Keratinocyte (primary cell): ENCODE data around the gene CDKAL1. TPM values are rescaled to one million over a fixed set of nuclear protein-coding genes. Genes with fewer than 3 reads are reported as not detected.

Source experiments
- DNase-seq: peaks from one replicate; pipeline ENCODE4 v3.0.0-alpha.2; 2011; ENCODE audit warnings: low read depth, missing footprints, low spot score
- FAIRE-seq: peaks from 2 replicates; lab custom pipeline; 2011; peaks lifted over from hg19 to GRCh38; lab: Jason Lieb, UNC
- H2AFZ ChIP-seq: 2 replicates; pipeline ENCODE4 v1.6.0; 2012; ENCODE audit warnings: low read length, control low read depth, inconsistent platforms; ENCODE audit not compliant: control insufficient read depth
- H3K27ac ChIP-seq: 2 replicates; pipeline ENCODE4 v1.5.1; 2011; ENCODE audit warnings: low read length; ENCODE audit not compliant: control insufficient read depth, insufficient read depth
- H3K27me3 ChIP-seq: 3 replicates; pipeline ENCODE4 v1.6.0; 2011; ENCODE audit warnings: low read length; ENCODE audit not compliant: control insufficient read depth, insufficient read depth; ENCODE audit errors: extremely low read depth
- H3K36me3 ChIP-seq, 2 experiments: 2 replicates in 1 of 2; 3 replicates in 1 of 2; pipeline ENCODE4 v1.5.1; 2011; ENCODE audit warnings: low read length in 2 of 2, mild to moderate bottlenecking in 1 of 2; ENCODE audit not compliant: control insufficient read depth in 2 of 2, insufficient read depth in 2 of 2; ENCODE audit errors: extremely low read depth in 1 of 2
- H3K4me1 ChIP-seq: 3 replicates; pipeline ENCODE4 v1.5.1; 2011; ENCODE audit warnings: low read length; ENCODE audit not compliant: control insufficient read depth, insufficient read depth; ENCODE audit errors: extremely low read depth
- H3K4me2 ChIP-seq: 3 replicates; pipeline ENCODE4 v1.6.0; 2011; ENCODE audit warnings: low read depth, low read length; ENCODE audit not compliant: control insufficient read depth, insufficient read depth; ENCODE audit errors: extremely low read depth
- H3K4me3 ChIP-seq, 3 experiments: fragments of 200-600 bp in 1 of 3; sonication (generic) in 1 of 3; 2 replicates in 2 of 3; 3 replicates in 1 of 3; pipeline ENCODE4 v1.5.1; 2011 to 2016; ENCODE audit warnings: low read length in 3 of 3, mild to moderate bottlenecking in 3 of 3, control low read depth in 2 of 3, inconsistent platforms in 1 of 3, low read depth in 1 of 3, mixed read lengths in 1 of 3, mixed run types in 1 of 3, moderate library complexity in 1 of 3; ENCODE audit not compliant: control insufficient read depth in 2 of 3, insufficient read depth in 2 of 3; ENCODE audit errors: extremely low read depth in 1 of 3
- H3K79me2 ChIP-seq: 2 replicates; pipeline ENCODE4 v1.6.0; 2012; ENCODE audit warnings: low read length; ENCODE audit not compliant: control insufficient read depth, insufficient read depth
- H3K9ac ChIP-seq: 3 replicates; pipeline ENCODE4 v1.6.0; 2011; ENCODE audit warnings: low read length; ENCODE audit not compliant: control insufficient read depth, insufficient read depth; ENCODE audit errors: extremely low read depth
- H3K9me1 ChIP-seq: 3 replicates; pipeline ENCODE4 v1.6.0; 2011; ENCODE audit warnings: low read length; ENCODE audit not compliant: control insufficient read depth, insufficient read depth; ENCODE audit errors: extremely low read depth
- H3K9me3 ChIP-seq: 2 replicates; pipeline ENCODE4 v1.5.1; 2012; ENCODE audit warnings: low read depth, low read length; ENCODE audit not compliant: control insufficient read depth
- H4K20me1 ChIP-seq: 3 replicates; pipeline ENCODE4 v1.6.0; 2011; ENCODE audit warnings: low read length; ENCODE audit not compliant: control insufficient read depth, insufficient read depth; ENCODE audit errors: extremely low read depth
- CTCF ChIP-seq, 3 experiments: IDR thresholded peaks in 1 of 3; conservative IDR thresholded peaks in 1 of 3; optimal IDR thresholded peaks in 1 of 3; 2 replicates in 2 of 3; 3 replicates in 1 of 3; pipeline versions ENCODE3 to v1.5.1; 2011; ENCODE audit warnings: low read length in 3 of 3, mild to moderate bottlenecking in 3 of 3, moderate library complexity in 2 of 3, control low read depth in 1 of 3, inconsistent platforms in 1 of 3; ENCODE audit not compliant: insufficient read depth in 2 of 3; ENCODE audit errors: extremely low read depth in 1 of 3
- EZH2 ChIP-seq: IDR thresholded peaks from one replicate; pipeline ENCODE4 v1.6.1; 2012; ENCODE audit warnings: inconsistent platforms, mild to moderate bottlenecking, low read length, moderate library complexity
- dilution Hi-C: fragments of 300-500 bp; cut with MboI; formaldehyde crosslinking; loops from one replicate; pipeline ENCODE4 v1.7.0; 2020; ENCODE audit warnings: low sequenced_read_pairs; ENCODE audit not compliant: extremely low pct_ligation_motif_present
- polyA plus RNA-seq, 5 experiments: library from polyadenylated mRNA; depleted of rRNA in 3 of 5; stranded (reverse) in 3 of 5; stranded (forward) in 1 of 5; unstranded in 1 of 5; fragments of >200 nt; gene quantifications; 1 replicate in 1 of 5; 2 replicates in 3 of 5; 3 replicates in 1 of 5; pipeline versions ENCODE4 v1.2.1 to v1.2.3, GENCODE V29; 2011 to 2012; ENCODE audit warnings: missing spikeins in 2 of 5, low read depth in 1 of 5, low replicate concordance in 1 of 5

Gene CDKAL1
- polyA plus RNA-seq, 1 donor (not counting 4 experiments of a cell fraction or from before 2014, with no cell fraction given), result 5.6 TPM

GRCh38 chr6:21133901-21134300 is 599.6 kb downstream of the CDKAL1 start:
- Histone ChIP-seq H3K27me3 (no peaks in the 10 kb centered on the region), H3K79me2 (no peaks in the 10 kb centered on the region), H3K36me3 (no peaks in the 10 kb centered on the region), H3K9ac (no peak overlapping the region), H3K4me3 (no peak overlapping the region), H3K27ac (no peak overlapping the region), H3K9me3 (no peaks in the 10 kb centered on the region), H4K20me1 (no peaks in the 10 kb centered on the region), H3K4me2 (no peak overlapping the region), H3K4me1 (no peaks in the 10 kb centered on the region), H3K9me1 (no peaks in the 10 kb centered on the region), H2AFZ (no peak overlapping the region)
- DNase-seq (no peak), FAIRE-seq (no peak)
- TF ChIP-seq EZH2, result no peak
- no peak for TF ChIP-seq CTCF (optimal IDR thresholded peaks at IDR 0.05 in 1 of 3, IDR thresholded peaks at IDR 0.05 in 1 of 3, conservative IDR thresholded peaks at IDR 0.05 in 1 of 3; ENCODE audit: extremely low read depth in 1 of 3, insufficient read depth in 2 of 3, low read length in 3 of 3)
- dilution Hi-C loops, result no loop called here

GRCh38 chr6:21134356-21134755 is 600.1 kb downstream of the CDKAL1 start:
- Histone ChIP-seq H3K27me3 (no peaks in the 10 kb centered on the region), H3K4me3 (no peak overlapping the region), H3K9me3 (no peaks in the 10 kb centered on the region), H3K9me1 (no peaks in the 10 kb centered on the region), H3K27ac (no peak overlapping the region), H3K36me3 (no peaks in the 10 kb centered on the region), H3K79me2 (no peaks in the 10 kb centered on the region), H2AFZ (no peak overlapping the region), H3K4me1 (no peaks in the 10 kb centered on the region), H4K20me1 (no peaks in the 10 kb centered on the region), H3K9ac (no peak overlapping the region), H3K4me2 (no peak overlapping the region)
- FAIRE-seq, result no peak
- no peak for DNase-seq
- dilution Hi-C loops, result no loop called here
- no peak for TF ChIP-seq CTCF (optimal IDR thresholded peaks at IDR 0.05 in 1 of 3, IDR thresholded peaks at IDR 0.05 in 1 of 3, conservative IDR thresholded peaks at IDR 0.05 in 1 of 3; ENCODE audit: extremely low read depth in 1 of 3, insufficient read depth in 2 of 3, low read length in 3 of 3)
- no peak for TF ChIP-seq EZH2
